Measurements from ENCODE around the gene NAT8. TPM values are rescaled to one million over a fixed set of nuclear protein-coding genes. Genes with fewer than 3 reads are reported as not detected.
"Not testable (repeated sequence)": the region's sequence is repeated elsewhere in the genome, so short reads cannot be mapped to it uniquely, and the experiment has no call there.

NAT8 gene
- total and polyA plus RNA-seq, 2 of the 13 experiments (the other 11 are each of a cell fraction or from before 2014, with no cell fraction given), result 1.9 to 12.9 TPM

DNA sequence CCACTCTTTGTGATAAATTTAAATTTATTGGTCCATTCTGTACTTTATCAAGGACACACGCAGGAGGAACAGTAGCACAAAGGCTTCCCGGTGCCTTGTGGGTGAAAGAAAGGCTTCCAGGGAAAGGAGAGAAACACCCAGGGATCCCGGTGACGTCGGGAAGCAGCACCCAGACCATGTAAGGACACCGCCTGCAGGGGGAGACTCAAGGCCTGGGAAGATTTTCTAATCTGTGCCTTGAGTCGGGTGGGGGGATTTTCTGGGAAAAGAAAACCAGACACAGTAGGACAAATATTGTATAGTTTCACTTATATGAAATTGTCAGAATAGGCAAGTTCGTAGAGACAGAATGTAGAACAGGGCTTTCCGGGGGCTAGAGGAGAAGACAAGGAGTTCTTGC is 17.6 kb downstream of the NAT8 start:
- H3K27me3 ChIP-seq (ENCODE audit: control insufficient read depth in 1 of 2, insufficient read depth in 2 of 2, low read length in 2 of 2); DNase-seq (ENCODE audit: low spot score); H2AFZ ChIP-seq (ENCODE audit: low read length); H3K4me2 ChIP-seq (ENCODE audit: low read depth, low read length); CTCF ChIA-PET (ENCODE audit: low intra/inter-chr PET ratio, low total read pairs); H3K9ac ChIP-seq (ENCODE audit: insufficient read depth, low read depth, low read length); H3K4me3 ChIP-seq (replicated peaks in 1 of 3; ENCODE audit: insufficient read depth in 1 of 3, low read depth in 2 of 3, low read length in 3 of 3); H3K36me3 ChIP-seq (replicated peaks in 1 of 2; ENCODE audit: control insufficient read depth in 1 of 2, insufficient read depth in 2 of 2, low read length in 2 of 2); intact Hi-C loops (cut with micrococcal nuclease; ENCODE audit: unreplicated experiment); in situ Hi-C loops (cut with HindIII; ENCODE audit: extremely low pct_ligation_motif_present, low pct_unique_long_range_greater_than_20kb); BruUV-seq (replicated peaks); POLR2A ChIA-PET; H3K9me3 ChIP-seq (ENCODE audit: low read length); H3K27ac ChIP-seq (ENCODE audit: extremely low read length, insufficient read depth, low read length); H3K79me2 ChIP-seq (ENCODE audit: insufficient read depth, low read length); H4K20me1 ChIP-seq (ENCODE audit: insufficient read depth, low read length): not testable (repeated sequence)
- H3K4me1 ChIP-seq (ENCODE audit: insufficient read depth, low read length), result peaks cover 14% of the 10 kb centered on the region
- WGBS (ENCODE audit: low lambda C conversion rate), result 12% methylated on average over 9 of the region's 9 CpGs
- FAIRE-seq (peak; percentile 84), ATAC-seq (peak; percentile 82)
- TF ChIP-seq STAG1 (CRISPR knock-in tag; IDR thresholded peaks at IDR 0.05), result peak; percentile 30; the same call in 1 of the 2 replicates
- TF ChIP-seq, protein P1, sequence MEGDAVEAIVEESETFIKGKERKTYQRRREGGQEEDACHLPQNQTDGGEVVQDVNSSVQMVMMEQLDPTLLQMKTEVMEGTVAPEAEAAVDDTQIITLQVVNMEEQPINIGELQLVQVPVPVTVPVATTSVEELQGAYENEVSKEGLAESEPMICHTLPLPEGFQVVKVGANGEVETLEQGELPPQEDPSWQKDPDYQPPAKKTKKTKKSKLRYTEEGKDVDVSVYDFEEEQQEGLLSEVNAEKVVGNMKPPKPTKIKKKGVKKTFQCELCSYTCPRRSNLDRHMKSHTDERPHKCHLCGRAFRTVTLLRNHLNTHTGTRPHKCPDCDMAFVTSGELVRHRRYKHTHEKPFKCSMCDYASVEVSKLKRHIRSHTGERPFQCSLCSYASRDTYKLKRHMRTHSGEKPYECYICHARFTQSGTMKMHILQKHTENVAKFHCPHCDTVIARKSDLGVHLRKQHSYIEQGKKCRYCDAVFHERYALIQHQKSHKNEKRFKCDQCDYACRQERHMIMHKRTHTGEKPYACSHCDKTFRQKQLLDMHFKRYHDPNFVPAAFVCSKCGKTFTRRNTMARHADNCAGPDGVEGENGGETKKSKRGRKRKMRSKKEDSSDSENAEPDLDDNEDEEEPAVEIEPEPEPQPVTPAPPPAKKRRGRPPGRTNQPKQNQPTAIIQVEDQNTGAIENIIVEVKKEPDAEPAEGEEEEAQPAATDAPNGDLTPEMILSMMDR (CRISPR knock-in tag; IDR thresholded peaks at IDR 0.05), result peak; percentile 24; the same call in 1 of the 2 replicates

DNA sequence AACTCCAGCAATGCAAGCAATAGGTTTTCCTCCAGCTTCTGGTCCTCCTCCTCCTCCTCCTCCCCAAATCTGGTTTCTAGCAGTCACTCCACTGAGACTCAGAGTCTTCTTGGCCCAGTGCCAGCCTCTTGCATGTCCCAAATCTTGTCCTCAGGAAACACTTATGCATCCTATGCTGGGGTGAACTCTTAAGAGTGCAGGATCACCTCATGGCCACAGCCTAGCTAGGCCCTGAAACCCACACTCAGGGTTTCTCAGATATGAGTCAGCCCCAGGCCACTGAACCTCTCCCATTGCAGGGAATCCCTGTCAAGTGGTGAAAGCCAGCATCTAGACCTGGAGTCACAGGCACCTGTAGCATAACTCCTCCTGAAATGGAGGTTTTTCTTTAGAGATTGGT is 18.2 kb downstream of the NAT8 start:
- BruUV-seq (replicated peaks); FAIRE-seq: not testable (repeated sequence)

More for the DNA sequence above, 18.2 kb downstream of the NAT8 start:
- H3K4me3 ChIP-seq (replicated peaks in 1 of 3; ENCODE audit: insufficient read depth in 1 of 3, low read depth in 2 of 3, low read length in 3 of 3); H3K36me3 ChIP-seq (replicated peaks in 1 of 2; ENCODE audit: control insufficient read depth in 1 of 2, insufficient read depth in 2 of 2, low read length in 2 of 2); H3K27me3 ChIP-seq (ENCODE audit: control insufficient read depth in 1 of 2, insufficient read depth in 2 of 2, low read length in 2 of 2); intact Hi-C loops (cut with micrococcal nuclease; ENCODE audit: unreplicated experiment); H3K27ac ChIP-seq (ENCODE audit: extremely low read length, insufficient read depth, low read length); DNase-seq (ENCODE audit: low spot score); in situ Hi-C loops (cut with HindIII; ENCODE audit: extremely low pct_ligation_motif_present, low pct_unique_long_range_greater_than_20kb); H3K79me2 ChIP-seq (ENCODE audit: insufficient read depth, low read length); H4K20me1 ChIP-seq (ENCODE audit: insufficient read depth, low read length); POLR2A ChIA-PET; CTCF ChIA-PET (ENCODE audit: low intra/inter-chr PET ratio, low total read pairs); H3K9me3 ChIP-seq (ENCODE audit: low read length); H2AFZ ChIP-seq (ENCODE audit: low read length); H3K9ac ChIP-seq (ENCODE audit: insufficient read depth, low read depth, low read length); H3K4me2 ChIP-seq (ENCODE audit: low read depth, low read length): not testable (repeated sequence)
- ATAC-seq, result peak; percentile 12; the same call in 1 of the 3 replicates
- H3K4me1 ChIP-seq (ENCODE audit: insufficient read depth, low read length), result peaks cover 14% of the 10 kb centered on the region
